ENCODE data around the gene DACT2. TPM values are rescaled to one million over a fixed set of nuclear protein-coding genes. Genes with fewer than 3 reads are reported as not detected.

Gene DACT2
- total RNA-seq, 3 donors from 2014 or later (not counting 1 experiment from before 2014, with no cell fraction given): not detected

DNA sequence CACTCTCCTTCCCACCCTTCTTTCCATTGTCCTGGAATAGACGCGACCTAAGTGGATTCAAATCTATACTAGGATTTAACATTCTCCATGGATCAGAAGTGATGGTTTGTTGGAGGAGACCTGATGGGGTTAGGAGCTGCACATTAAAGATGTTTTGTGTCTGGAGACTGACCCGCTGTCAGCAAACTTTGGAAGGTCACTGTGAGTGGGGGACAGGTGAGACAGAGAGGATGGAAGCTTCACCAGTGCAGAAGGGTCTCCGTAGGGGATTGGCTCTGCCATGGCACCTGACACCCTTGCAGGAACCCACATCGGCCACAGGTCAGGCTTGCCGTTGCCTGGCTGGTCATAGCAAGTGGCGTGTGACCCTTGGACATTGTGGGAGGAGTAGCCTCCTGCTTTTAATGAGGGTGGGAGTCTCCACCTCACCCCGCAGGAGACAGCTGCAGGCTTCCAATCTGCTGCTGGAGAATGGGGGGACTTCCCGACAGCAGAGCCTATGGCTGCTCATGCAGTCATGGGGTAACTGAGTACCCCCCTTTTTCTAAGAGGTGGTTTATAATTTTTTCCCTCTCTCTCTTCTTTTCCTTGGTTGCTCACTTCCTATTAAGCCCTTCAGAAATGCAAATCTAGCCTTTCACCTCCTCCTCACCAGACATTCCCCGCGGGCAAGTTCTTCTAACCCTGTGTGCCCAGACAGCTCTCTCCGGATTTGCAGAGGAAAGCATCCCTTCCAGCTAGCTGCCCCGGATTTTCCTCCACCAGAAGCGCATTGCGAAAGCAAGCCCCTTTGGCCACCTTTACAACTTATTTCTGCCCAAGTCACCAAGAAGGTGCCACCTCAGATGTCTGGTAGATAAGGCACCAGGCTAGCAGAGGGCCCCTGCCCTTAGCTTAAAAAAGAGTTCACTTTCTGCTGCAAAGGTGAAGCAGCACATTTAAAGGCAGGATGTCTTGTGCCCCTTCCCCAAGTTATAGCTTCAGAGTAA, 53.5 kb downstream of the DACT2 start:
- H3K27me3 ChIP-seq (ENCODE audit: control insufficient read depth, insufficient read depth, low read length): no peaks in the 10 kb centered on the region
- no peaks in the 10 kb centered on the region for H3K9me3 Mint-ChIP-seq
- ATAC-seq: no peak
- no peaks in the 10 kb centered on the region for H3K36me3 Mint-ChIP-seq
- no peak overlapping the region for H3K4me3 Mint-ChIP-seq
- no peak for DNase-seq
- no peaks in the 10 kb centered on the region for H3K27me3 Mint-ChIP-seq (ENCODE audit: low read depth in 2 of 2)
- no peaks in the 10 kb centered on the region for H3K4me1 ChIP-seq (ENCODE audit: control insufficient read depth, insufficient read depth, low read length)
- WGBS (ENCODE audit: insufficient coverage): 84% methylated on average over 12 of the region's 15 CpGs
- H3K9me3 ChIP-seq (ENCODE audit: control insufficient read depth, insufficient read depth, low read length): no peaks in the 10 kb centered on the region
- intact Hi-C loops (cut with micrococcal nuclease): no loop called here
- TF ChIP-seq, protein P1, sequence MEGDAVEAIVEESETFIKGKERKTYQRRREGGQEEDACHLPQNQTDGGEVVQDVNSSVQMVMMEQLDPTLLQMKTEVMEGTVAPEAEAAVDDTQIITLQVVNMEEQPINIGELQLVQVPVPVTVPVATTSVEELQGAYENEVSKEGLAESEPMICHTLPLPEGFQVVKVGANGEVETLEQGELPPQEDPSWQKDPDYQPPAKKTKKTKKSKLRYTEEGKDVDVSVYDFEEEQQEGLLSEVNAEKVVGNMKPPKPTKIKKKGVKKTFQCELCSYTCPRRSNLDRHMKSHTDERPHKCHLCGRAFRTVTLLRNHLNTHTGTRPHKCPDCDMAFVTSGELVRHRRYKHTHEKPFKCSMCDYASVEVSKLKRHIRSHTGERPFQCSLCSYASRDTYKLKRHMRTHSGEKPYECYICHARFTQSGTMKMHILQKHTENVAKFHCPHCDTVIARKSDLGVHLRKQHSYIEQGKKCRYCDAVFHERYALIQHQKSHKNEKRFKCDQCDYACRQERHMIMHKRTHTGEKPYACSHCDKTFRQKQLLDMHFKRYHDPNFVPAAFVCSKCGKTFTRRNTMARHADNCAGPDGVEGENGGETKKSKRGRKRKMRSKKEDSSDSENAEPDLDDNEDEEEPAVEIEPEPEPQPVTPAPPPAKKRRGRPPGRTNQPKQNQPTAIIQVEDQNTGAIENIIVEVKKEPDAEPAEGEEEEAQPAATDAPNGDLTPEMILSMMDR (IDR thresholded peaks at IDR 0.05): no peak
- no peak overlapping the region for H3K27ac ChIP-seq (ENCODE audit: low read length)
- H3K36me3 ChIP-seq (ENCODE audit: control insufficient read depth, insufficient read depth, low read length): no peaks in the 10 kb centered on the region
- H3K4me1 Mint-ChIP-seq: no peaks in the 10 kb centered on the region
- no peak overlapping the region for H3K27ac Mint-ChIP-seq
- H3K4me3 ChIP-seq (ENCODE audit: low read length): no peak overlapping the region

DNA sequence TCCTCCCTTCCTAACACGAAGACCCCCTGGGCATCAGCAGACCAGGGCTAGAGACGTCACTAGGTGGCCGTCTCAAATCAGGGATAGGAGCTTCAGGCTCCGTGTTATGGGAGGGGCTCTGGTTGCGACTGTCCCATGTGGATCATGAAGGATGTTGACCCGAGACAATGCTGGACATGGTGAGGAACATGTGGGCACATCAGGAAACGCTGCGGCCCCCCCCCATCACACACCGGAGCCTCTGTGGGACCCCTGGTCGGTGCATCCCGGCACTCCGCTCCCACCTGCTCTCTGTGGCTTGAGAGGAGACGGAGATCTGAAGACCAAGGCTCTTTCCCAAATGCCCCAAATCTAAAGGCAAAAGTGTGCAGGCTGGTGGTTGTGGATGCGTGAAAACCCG, 54.2 kb downstream of the DACT2 start:
- intact Hi-C loops (cut with micrococcal nuclease): no loop called here
- H3K27me3 Mint-ChIP-seq (ENCODE audit: low read depth in 2 of 2): no peaks in the 10 kb centered on the region
- H3K9me3 Mint-ChIP-seq: no peaks in the 10 kb centered on the region
- no peaks in the 10 kb centered on the region for H3K9me3 ChIP-seq (ENCODE audit: control insufficient read depth, insufficient read depth, low read length)
- DNase-seq (no peak), ATAC-seq (no peak)
- H3K27me3 ChIP-seq (ENCODE audit: control insufficient read depth, insufficient read depth, low read length): no peaks in the 10 kb centered on the region
- H3K36me3 Mint-ChIP-seq: no peaks in the 10 kb centered on the region
- no peaks in the 10 kb centered on the region for H3K4me1 Mint-ChIP-seq
- no peak overlapping the region for H3K4me3 Mint-ChIP-seq
- H3K4me3 ChIP-seq (ENCODE audit: low read length): no peak overlapping the region
- H3K36me3 ChIP-seq (ENCODE audit: control insufficient read depth, insufficient read depth, low read length): no peaks in the 10 kb centered on the region
- H3K27ac Mint-ChIP-seq: no peak overlapping the region
- 78% methylated on average over 15 of the region's 15 CpGs for WGBS (ENCODE audit: insufficient coverage)
- H3K4me1 ChIP-seq (ENCODE audit: control insufficient read depth, insufficient read depth, low read length): no peaks in the 10 kb centered on the region
- TF ChIP-seq, protein P1 (IDR thresholded peaks at IDR 0.05): no peak
- H3K27ac ChIP-seq (ENCODE audit: low read length): no peak overlapping the region

DNA sequence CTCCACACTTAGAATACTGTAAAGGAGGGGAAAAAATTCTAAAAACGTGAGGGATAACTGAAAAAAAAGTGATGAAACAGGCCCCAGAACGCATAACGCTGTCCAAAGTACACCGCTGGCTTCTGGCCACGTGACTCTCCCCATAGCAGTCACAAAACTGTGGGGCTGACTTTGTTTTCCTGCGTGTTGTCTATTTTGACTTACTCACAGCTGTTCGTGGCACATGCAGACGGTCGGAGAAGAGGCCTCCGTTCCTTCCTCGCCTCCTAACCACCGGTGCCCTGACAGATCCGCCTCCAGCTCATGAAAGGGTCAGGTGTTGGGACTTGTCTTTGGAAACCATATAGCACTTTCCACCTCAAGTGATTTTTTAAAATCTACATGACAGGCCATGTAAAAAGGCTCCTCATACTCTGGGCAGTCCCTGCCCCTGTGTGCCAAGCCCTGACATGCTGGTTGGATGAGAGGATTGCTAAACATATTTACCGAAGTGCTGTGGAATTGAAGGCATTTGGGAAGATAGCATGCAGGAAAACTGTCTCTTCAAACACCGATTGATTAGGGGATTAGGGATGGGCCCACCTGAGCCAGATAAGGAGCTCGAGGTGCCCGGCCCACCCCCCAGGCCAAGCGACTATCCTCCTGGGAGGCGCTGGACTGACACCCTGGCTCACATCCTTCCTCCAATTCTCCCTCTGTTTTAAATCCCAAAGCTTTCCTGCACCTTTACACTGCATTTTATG, 54.8 kb downstream of the DACT2 start:
- Mint-ChIP-seq H3K27ac (no peak overlapping the region), H3K36me3 (no peaks in the 10 kb centered on the region), H3K4me1 (no peaks in the 10 kb centered on the region), H3K27me3 (ENCODE audit: low read depth in 2 of 2) (no peaks in the 10 kb centered on the region), H3K4me3 (no peak overlapping the region), H3K9me3 (no peaks in the 10 kb centered on the region)
- intact Hi-C loops (cut with micrococcal nuclease): no loop called here
- H3K4me1 ChIP-seq (ENCODE audit: control insufficient read depth, insufficient read depth, low read length): no peaks in the 10 kb centered on the region
- H3K36me3 ChIP-seq (ENCODE audit: control insufficient read depth, insufficient read depth, low read length): no peaks in the 10 kb centered on the region
- WGBS (ENCODE audit: insufficient coverage): 77% methylated on average over 19 of the region's 19 CpGs
- TF ChIP-seq, protein P1 (IDR thresholded peaks at IDR 0.05): no peak
- no peak for DNase-seq
- no peak overlapping the region for H3K4me3 ChIP-seq (ENCODE audit: low read length)
- no peaks in the 10 kb centered on the region for H3K27me3 ChIP-seq (ENCODE audit: control insufficient read depth, insufficient read depth, low read length)
- no peak overlapping the region for H3K27ac ChIP-seq (ENCODE audit: low read length)
- no peaks in the 10 kb centered on the region for H3K9me3 ChIP-seq (ENCODE audit: control insufficient read depth, insufficient read depth, low read length)
- no peak for ATAC-seq
